ENCODE results near the gene CDC42EP5. TPM values are rescaled to one million over a fixed set of nuclear protein-coding genes. Genes with fewer than 3 reads are reported as not detected.

CDC42EP5 gene
- total RNA-seq, 1 donor from 2014 or later, result 18.2 TPM

- ATAC-seq, result no peak
Observed at GRCh38 chr19:54425382-54425723, 47.7 kb downstream of the CDC42EP5 start.

- ATAC-seq, result no peak
Observed at GRCh38 chr19:54424660-54425381, 48.3 kb downstream of the CDC42EP5 start.

- ATAC-seq, result no peak
Observed at GRCh38 chr19:54424201-54424600, 48.9 kb downstream of the CDC42EP5 start.

GRCh38 chr19:54422136-54422535 lies 51.0 kb downstream of the CDC42EP5 start:
- no peak for ATAC-seq

GRCh38 chr19:54421521-54421920 lies 51.6 kb downstream of the CDC42EP5 start:
- ATAC-seq, result no peak

GRCh38 chr19:54421169-54421516 lies 52.0 kb downstream of the CDC42EP5 start:
- ATAC-seq, result no peak

GRCh38 chr19:54420383-54421168 lies 52.5 kb downstream of the CDC42EP5 start:
- no peak for ATAC-seq

GRCh38 chr19:54420068-54420382 lies 53.1 kb downstream of the CDC42EP5 start:
- no peak for ATAC-seq

- ATAC-seq, result no peak
Observed at GRCh38 chr19:54418930-54419800, 53.9 kb downstream of the CDC42EP5 start.

GRCh38 chr19:54418030-54418929 lies 54.8 kb downstream of the CDC42EP5 start:
- ATAC-seq, result no peak

GRCh38 chr19:54416695-54417491 lies 56.2 kb downstream of the CDC42EP5 start:
- ATAC-seq, result no peak

- no peak for ATAC-seq
Observed at GRCh38 chr19:54415901-54416673, 57.0 kb downstream of the CDC42EP5 start.

- ATAC-seq, result no peak
Observed at GRCh38 chr19:54415208-54415900, 57.7 kb downstream of the CDC42EP5 start, which contains the start of gene TTYH1. TSS of gene TTYH1 (plus strand) at chr19:54415464. CDS start at chr19:54415553, 89 bp downstream.

Other genes starting within 250 kb of the CDC42EP5 start
- not detected for gene LILRA6, start 230.5 kb downstream of the CDC42EP5 start, total RNA-seq
- 0.32 TPM for gene LILRB5, start 216.0 kb downstream of the CDC42EP5 start, total RNA-seq
- gene LILRB2, start 192.2 kb downstream of the CDC42EP5 start, total RNA-seq, result 0.84 TPM
- gene LILRA5, start 160.1 kb downstream of the CDC42EP5 start, total RNA-seq, result 0.64 TPM
- gene LILRA4, start 134.1 kb downstream of the CDC42EP5 start, total RNA-seq, result not detected
- gene LAIR1, start 108.4 kb downstream of the CDC42EP5 start, total RNA-seq, result 1.5 TPM
- gene TTYH1, start 57.8 kb downstream of the CDC42EP5 start, total RNA-seq, result 0.44 TPM
- 38.5 TPM for gene LENG8, start 24.1 kb downstream of the CDC42EP5 start, total RNA-seq
- 7.2 TPM for gene LENG9, start 9.5 kb downstream of the CDC42EP5 start, total RNA-seq
- gene LAIR2, start 29.5 kb upstream of the CDC42EP5 start, total RNA-seq, result not detected
- gene LILRA2, start 100.5 kb upstream of the CDC42EP5 start, total RNA-seq, result not detected
- gene LILRA1, start 120.3 kb upstream of the CDC42EP5 start, total RNA-seq, result 0.16 TPM
- 1.3 TPM for gene LILRB1, start 157.2 kb upstream of the CDC42EP5 start, total RNA-seq
- gene LILRB4, start 189.7 kb upstream of the CDC42EP5 start, total RNA-seq, result 0.48 TPM